ENCODE results near the gene ZNF277.
"Not testable (repeated sequence)": the region's sequence is repeated elsewhere in the genome, so short reads cannot be mapped to it uniquely, and the experiment has no call there.

Gene ZNF277

GRCh38 chr7:112296432-112296831, 89.9 kb downstream of the ZNF277 start:
- ATAC-seq = no peak

DNA sequence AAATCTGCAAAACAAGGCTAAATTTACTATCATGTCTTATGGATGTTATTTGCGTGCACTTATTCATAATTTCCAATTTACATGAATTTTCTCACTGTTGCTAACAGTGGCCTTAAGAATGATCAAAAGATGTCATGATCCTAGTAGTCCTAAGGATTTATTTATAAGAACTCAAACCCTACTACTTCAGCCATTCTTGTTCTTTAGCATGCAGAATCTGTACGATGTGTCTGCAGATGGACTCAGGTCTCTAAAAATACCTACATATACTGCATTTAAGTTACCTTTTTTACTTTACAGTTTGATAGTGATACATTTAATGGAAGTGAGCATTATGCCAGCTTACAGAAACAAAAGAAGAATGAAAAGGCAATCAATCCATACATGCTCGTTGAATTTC, 91.2 kb downstream of the ZNF277 start:
- no peak for ATAC-seq

DNA sequence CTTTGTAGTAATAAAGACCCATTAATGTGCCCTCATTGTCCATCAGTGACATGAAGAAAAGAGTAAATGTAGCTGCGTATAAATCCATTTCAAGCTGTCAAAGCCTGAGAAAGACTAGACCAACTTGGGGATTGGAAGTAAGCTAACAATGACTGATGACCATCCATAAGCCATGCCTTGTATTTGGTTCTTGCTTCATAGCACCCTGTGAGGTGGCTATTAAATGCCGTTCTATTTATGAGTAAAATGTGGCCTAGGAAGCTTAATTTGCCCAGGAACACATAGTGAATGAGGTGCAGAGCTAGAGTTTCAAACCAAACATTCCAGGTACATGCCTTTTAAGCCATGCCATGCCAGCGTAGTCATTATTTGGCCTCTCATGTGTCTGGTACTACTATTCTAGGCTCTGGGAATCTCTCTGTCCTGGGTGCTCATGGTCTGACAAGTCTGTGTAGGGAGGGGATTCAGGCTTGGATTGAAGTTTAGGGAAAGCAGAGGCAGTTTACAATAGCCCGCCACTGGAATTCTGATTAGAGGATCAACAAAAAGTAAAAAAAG, 92.1 kb downstream of the ZNF277 start:
- ATAC-seq = no peak

DNA sequence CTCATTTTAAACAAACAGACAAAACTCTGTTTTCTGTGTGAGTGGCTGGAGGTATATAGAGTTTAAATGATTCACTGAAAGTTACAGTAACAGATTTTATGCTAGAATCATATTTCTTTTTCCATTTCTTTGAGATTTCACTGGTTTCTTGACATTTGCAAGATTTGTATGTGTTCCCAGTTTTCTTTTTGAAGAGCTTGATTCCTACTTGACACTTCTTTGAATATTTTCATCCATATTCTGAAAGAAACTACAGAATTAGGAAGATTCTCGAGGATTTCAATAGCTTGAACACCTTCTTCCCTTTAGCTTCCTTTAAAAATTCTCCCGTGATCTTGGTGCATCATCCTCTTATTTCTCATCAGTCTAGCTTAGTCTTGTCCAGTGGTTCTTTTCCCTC, 93.6 kb downstream of the ZNF277 start:
- ATAC-seq = no peak

- ATAC-seq = no peak
Observed at GRCh38 chr7:112300831-112301407, 94.4 kb downstream of the ZNF277 start.

DNA sequence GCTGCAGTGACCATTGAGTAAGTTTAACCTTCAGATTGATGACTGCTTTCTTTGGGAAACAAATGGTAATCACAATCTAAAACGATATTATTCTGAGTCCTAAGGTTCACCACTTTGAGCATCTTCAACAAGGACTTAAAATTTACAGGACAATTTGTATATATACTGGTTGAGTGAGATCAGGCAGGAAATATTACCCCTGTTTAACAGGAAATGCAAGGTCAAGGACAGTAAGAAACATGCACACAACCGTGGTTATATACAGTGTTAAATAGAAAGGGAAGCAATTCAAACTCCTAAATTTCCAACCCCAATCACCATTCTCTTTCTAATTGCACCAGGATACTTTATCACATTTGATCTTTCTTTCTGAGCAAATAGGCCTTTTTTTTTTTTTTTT, 96.1 kb downstream of the ZNF277 start:
- ATAC-seq = no peak

GRCh38 chr7:112306903-112307302, 100.4 kb downstream of the ZNF277 start:
- no peak for ATAC-seq

- no peak for ATAC-seq
Observed at GRCh38 chr7:112307506-112307905, 101.0 kb downstream of the ZNF277 start.

DNA sequence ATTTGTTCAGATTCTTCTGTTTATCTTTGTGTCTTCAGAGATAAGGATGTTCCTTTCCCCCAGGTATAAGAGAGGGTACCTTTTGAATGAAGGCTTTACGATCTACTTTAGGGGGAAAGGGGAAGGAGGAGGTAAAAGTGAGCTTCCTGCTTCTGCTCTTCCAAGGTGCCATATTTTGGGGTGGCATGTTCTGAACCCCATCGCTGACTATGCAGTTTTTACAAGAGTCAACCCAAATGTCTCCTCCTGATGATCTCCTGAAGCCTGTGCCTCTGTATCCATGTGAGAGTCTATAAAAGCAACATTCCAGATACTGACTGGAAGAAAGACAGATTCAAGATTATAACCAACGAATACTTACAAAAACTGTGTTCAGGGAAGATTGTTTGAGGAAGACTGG, 102.5 kb downstream of the ZNF277 start:
- ATAC-seq = no peak

- not testable (repeated sequence) for ATAC-seq
Observed at GRCh38 chr7:112316803-112317202, 110.3 kb downstream of the ZNF277 start.

DNA sequence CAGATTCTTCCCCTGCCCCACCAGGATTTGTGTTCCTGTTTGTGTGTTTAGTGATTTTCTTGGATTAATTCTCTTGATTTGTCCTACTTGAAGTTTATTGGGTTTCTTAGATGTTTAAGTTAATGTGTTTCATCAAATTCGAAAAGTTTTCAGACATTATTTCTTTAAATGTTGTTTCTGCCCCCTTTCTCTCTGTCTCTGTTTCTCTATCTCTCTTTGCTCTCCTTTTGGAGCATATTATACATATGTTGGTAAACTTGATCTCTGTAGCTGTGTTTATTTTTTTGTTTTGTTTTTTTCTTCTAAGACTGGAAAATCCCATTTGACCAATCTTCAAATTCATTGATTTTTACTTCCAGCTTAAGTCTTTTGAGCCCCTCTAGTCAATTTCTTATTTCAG, 115.6 kb downstream of the ZNF277 start:
- ATAC-seq = no peak

- no peak for ATAC-seq
Observed at GRCh38 chr7:112327566-112327965, 121.1 kb downstream of the ZNF277 start.

DNA sequence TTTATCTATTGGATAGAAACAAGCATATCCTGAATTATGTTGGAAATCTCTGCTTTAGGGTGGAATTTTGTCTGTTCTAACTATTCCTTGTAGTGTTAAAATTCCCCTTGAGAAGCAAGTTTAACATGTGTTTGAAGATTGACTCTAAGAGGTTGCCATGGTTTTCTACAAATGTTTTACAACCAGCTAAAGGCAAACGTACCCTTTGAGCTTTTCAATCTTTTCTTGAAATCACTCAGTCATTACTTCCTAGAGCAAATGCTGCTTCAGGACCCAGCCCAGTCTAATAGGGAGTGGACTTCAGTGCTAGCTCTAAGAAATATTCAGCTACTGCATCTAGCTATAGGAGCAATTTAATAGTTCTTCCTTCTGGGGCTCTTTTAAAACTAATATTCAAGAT, 125.0 kb downstream of the ZNF277 start:
- ATAC-seq = no peak

DNA sequence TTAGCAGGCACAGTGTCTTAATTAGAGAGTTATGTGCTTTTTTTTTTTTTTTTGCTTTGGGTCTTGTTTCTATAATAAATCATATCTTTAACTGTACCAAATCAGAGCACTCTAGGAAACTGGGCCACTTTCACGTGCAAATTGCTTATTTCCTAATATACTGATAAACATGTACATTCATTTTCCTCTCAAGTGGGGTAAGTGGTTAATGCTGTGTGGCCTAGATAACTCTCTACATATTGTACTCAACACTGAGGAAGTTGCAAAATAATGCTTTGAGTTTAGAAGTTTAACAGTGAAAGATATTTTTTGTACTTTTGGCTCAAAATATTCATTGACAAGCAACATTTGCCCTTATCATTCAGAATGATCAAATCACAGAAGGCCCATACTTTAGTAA, 127.9 kb downstream of the ZNF277 start:
- ATAC-seq = no peak

DNA sequence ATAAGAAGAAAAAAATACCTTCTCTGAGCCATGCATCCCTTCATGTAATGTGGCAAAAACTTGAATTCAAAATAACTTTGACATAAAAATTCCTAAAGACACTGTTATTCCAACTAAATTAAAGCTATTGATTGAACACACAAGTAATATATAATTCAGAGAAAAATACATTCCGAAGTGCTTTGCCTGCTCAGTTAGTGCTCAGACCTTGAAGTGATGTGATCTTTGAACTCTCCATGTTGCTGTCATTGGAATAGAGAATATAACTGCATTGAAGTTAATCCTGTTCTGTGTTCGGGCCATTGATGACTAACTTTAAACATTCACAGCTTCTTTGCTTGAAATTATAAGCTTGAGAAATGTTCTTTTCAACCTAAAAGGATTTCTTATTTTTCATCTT, 129.8 kb downstream of the ZNF277 start:
- no peak for ATAC-seq

GRCh38 chr7:112336936-112337576, 130.6 kb downstream of the ZNF277 start:
- no peak for ATAC-seq

GRCh38 chr7:112337892-112338291, 131.4 kb downstream of the ZNF277 start:
- no peak for ATAC-seq

- ATAC-seq = no peak
Observed at GRCh38 chr7:112338786-112339185, 132.3 kb downstream of the ZNF277 start.

DNA sequence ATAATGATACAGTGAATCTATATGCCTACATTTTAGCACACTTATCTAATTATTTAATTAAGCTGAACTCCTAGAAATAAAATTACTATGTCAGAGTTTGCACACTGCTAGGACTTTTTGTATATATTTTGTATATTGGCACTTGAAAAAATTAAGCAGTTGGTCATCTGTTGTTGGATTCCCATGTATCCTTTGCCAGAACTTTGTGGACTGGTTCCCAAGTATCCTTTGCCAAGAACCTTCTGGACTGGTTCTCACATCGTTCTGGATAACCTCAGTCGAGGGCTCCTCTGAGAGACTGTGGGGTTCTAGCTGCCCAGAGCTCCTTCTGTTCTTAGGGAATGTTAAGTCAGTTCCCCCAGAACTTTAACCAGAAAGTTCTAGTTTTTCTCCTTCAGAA, 135.0 kb downstream of the ZNF277 start:
- no peak for ATAC-seq

DNA sequence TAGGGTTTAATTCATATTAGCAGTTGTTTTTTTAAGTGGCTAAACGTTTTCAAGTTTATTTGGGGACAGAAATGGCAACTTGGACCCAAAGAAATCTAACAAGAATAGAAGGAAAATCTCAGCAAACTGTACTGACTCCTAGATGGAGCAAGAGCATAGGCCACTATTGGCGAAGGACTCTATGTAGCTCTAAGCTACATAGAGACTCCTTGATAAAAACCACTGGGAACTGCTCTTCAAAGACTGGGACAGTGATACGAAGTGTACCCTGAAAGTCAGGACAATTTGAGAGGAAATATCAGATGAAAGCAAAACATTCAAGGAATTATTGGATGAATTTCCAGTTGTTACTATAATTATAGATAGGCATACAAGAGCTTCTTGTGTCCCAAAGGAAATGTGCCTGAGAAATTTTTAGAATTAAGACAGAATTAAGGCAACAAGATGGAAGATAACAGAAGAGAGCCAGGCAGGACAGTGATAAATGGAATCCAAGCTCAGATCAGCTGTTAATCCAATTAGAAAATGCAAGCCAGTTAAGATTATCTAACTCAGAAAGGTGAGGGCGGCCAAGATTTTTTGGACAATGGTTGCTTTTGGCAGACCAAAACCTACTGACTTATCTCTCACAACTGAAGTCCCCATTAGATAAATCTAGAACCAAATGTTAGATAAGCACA, 140.0 kb downstream of the ZNF277 start:
- ATAC-seq = no peak

- no peak for ATAC-seq
Observed at GRCh38 chr7:112347088-112347487, 140.6 kb downstream of the ZNF277 start.

GRCh38 chr7:112350585-112350984, 144.1 kb downstream of the ZNF277 start:
- no peak for ATAC-seq

DNA sequence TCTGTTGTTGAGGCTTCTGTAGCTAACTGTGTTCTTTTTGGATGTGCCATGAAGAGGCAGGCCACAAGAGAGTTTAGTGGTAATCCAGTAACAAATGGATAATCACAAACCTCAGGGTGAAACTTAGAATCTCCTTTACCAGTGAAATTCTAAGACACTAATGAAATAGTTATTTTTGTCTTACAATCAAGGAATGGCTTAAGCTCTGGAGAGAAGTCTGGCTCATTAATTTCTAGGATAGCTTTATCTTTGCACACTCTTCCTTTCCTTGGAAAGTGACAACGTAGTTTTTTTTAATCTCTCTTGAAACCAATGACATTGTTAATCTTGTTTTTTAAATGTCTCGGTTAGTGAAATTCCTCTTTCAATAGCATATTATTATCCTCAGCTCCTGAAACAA, 150.1 kb downstream of the ZNF277 start:
- no peak for ATAC-seq

- no peak for ATAC-seq
Observed at GRCh38 chr7:112357136-112357535, 150.6 kb downstream of the ZNF277 start.

Measured in activated CD4-positive, CD25-positive, alpha-beta regulatory T cell treated with anti-CD3 and anti-CD28 coated beads, Interleukin-2, amount 50 U/mL, for 24 hours (primary cell).